Neuronal stem cell (in vitro differentiated cells): ENCODE results near the gene SGCA.

Experiments
- DNase-seq: peaks from one replicate; pipeline ENCODE4 v3.0.0-alpha.2; 2013; ENCODE audit warnings: low spot score
- H2AFZ ChIP-seq: one replicate; pipeline ENCODE4 v1.6.1; 2013; ENCODE audit warnings: mild to moderate bottlenecking, low read length, inconsistent platforms
- H2AK5ac ChIP-seq: 2 replicates; pipeline ENCODE4 v1.6.1; 2013; ENCODE audit warnings: low read depth, mild to moderate bottlenecking, inconsistent platforms, low read length, moderate library complexity, mixed read lengths
- H2BK120ac ChIP-seq: 2 replicates; pipeline ENCODE4 v1.6.1; 2013; ENCODE audit warnings: low read depth, mild to moderate bottlenecking, inconsistent platforms, low read length, moderate library complexity, mixed read lengths
- H2BK12ac ChIP-seq: one replicate; pipeline ENCODE4 v1.6.1; 2013; ENCODE audit warnings: low read length, inconsistent platforms
- H2BK15ac ChIP-seq: 2 replicates; pipeline ENCODE4 v1.6.1; 2013; ENCODE audit warnings: mild to moderate bottlenecking, low read length, inconsistent platforms, mixed read lengths
- H2BK5ac ChIP-seq: one replicate; pipeline ENCODE4 v1.6.1; 2013; ENCODE audit warnings: inconsistent platforms, mild to moderate bottlenecking, low read length, moderate library complexity
- H3K14ac ChIP-seq: one replicate; pipeline ENCODE4 v1.6.1; 2013; ENCODE audit warnings: low read length, inconsistent platforms
- H3K18ac ChIP-seq: 2 replicates; pipeline ENCODE4 v1.6.1; 2013; ENCODE audit warnings: low read length, inconsistent platforms
- H3K23ac ChIP-seq: 2 replicates; pipeline ENCODE4 v1.6.1; 2013; ENCODE audit warnings: low read depth, mild to moderate bottlenecking, mixed read lengths, low read length, inconsistent platforms; ENCODE audit not compliant: poor library complexity
- H3K27ac ChIP-seq: replicated peaks from 3 replicates; pipeline ENCODE4 v1.5.1; 2013; ENCODE audit warnings: low read length, inconsistent platforms
- H3K27me3 ChIP-seq, 3 experiments: 2 replicates each; pipeline ENCODE4 v1.6.1; 2013; ENCODE audit warnings: low read length in 3 of 3, mild to moderate bottlenecking in 2 of 3, inconsistent platforms in 1 of 3, low read depth in 1 of 3, mixed read lengths in 1 of 3, moderate library complexity in 1 of 3; ENCODE audit not compliant: control insufficient read depth in 3 of 3, insufficient read depth in 3 of 3
- H3K36me3 ChIP-seq, 2 donors: replicated peaks in 1 of 2; 2 replicates each; pipeline ENCODE4 v1.6.1; 2013; ENCODE audit warnings: low read length in 2 of 2; ENCODE audit not compliant: control insufficient read depth in 2 of 2, insufficient read depth in 2 of 2
- H3K4ac ChIP-seq: 2 replicates; pipeline ENCODE4 v1.6.1; 2013; ENCODE audit warnings: inconsistent platforms, mild to moderate bottlenecking, low read length, moderate library complexity
- H3K4me1 ChIP-seq, 2 donors: 1 replicate in 1 of 2; 2 replicates in 1 of 2; pipeline ENCODE4 v1.6.1; 2013; ENCODE audit warnings: low read length in 2 of 2, low read depth in 1 of 2; ENCODE audit not compliant: control insufficient read depth in 2 of 2, insufficient read depth in 1 of 2
- H3K4me2 ChIP-seq: one replicate; pipeline ENCODE4 v1.6.1; 2013; ENCODE audit warnings: mild to moderate bottlenecking, low read length, inconsistent platforms; ENCODE audit not compliant: insufficient read depth, poor library complexity, severe bottlenecking
- H3K4me3 ChIP-seq, 2 donors: 2 replicates each; pipeline ENCODE4 v1.5.1; 2013; ENCODE audit warnings: low read length in 2 of 2, mild to moderate bottlenecking in 2 of 2, inconsistent platforms in 1 of 2, moderate library complexity in 1 of 2
- H3K79me1 ChIP-seq: one replicate; pipeline ENCODE4 v1.6.1; 2013; ENCODE audit warnings: low read depth, mild to moderate bottlenecking, inconsistent platforms, low read length, moderate library complexity
- H3K9ac ChIP-seq: one replicate; pipeline ENCODE4 v1.6.1; 2013; ENCODE audit warnings: mild to moderate bottlenecking, low read depth, low read length, inconsistent platforms; ENCODE audit not compliant: poor library complexity
- H3K9me3 ChIP-seq, 2 donors: replicated peaks in 1 of 2; 2 replicates each; pipeline versions ENCODE3 to v1.6.1; 2013; ENCODE audit warnings: low read length in 2 of 2, mild to moderate bottlenecking in 2 of 2, inconsistent platforms in 1 of 2, low read depth in 1 of 2, mixed read lengths in 1 of 2, moderate library complexity in 1 of 2; ENCODE audit not compliant: control insufficient read depth in 2 of 2, insufficient read depth in 1 of 2
- H4K8ac ChIP-seq: one replicate; pipeline ENCODE4 v1.6.1; 2013; ENCODE audit warnings: low read depth, mild to moderate bottlenecking, inconsistent platforms, low read length, moderate library complexity
- H4K91ac ChIP-seq: one replicate; pipeline ENCODE4 v1.6.1; 2013; ENCODE audit warnings: low read length, low read depth, mild to moderate bottlenecking, inconsistent platforms; ENCODE audit not compliant: poor library complexity
- WGBS, 2 donors: extraction: QIAGEN DNeasy Blood & Tissue Kit; methylation state at CpG; one replicate each; pipeline ENCODE4 v1.1.7; 2013; ENCODE audit warnings: missing lambda C conversion rate in 2 of 2, mixed read lengths in 1 of 2; ENCODE audit not compliant: insufficient read length in 2 of 2, insufficient replicate concordance in 1 of 2; ENCODE audit errors: extremely low coverage in 2 of 2; 5-methylcytosine and 5-hydroxymethylcytosine counted together

Gene SGCA

GRCh38 chr17:50182783-50183420, 17.1 kb downstream of the SGCA start:
- peaks cover 0 to 11% (median 0%) of the 10 kb centered on the region in 3 experiments for H3K27me3 ChIP-seq
- peaks cover 31 to 34% of the 10 kb centered on the region in 2 donors for H3K4me1 ChIP-seq
- H2AFZ ChIP-seq = no peak overlapping the region
- H4K8ac ChIP-seq = no peak overlapping the region
- peak overlapping the region; percentile 68 for H2BK120ac ChIP-seq
- no peak overlapping the region for H3K27ac ChIP-seq
- H3K36me3 ChIP-seq = peaks cover 0 to 4% of the 10 kb centered on the region in 2 donors
- H3K9ac ChIP-seq = peak overlapping the region; percentile 50
- no peak overlapping the region for H3K4me3 ChIP-seq
- H3K79me1 ChIP-seq = peaks cover 2% of the 10 kb centered on the region
- peak overlapping the region; percentile 77 for H2AK5ac ChIP-seq
- H2BK12ac ChIP-seq = peak overlapping the region; percentile 97
- no peak for DNase-seq
- peak overlapping the region; percentile 95 for H3K18ac ChIP-seq
- H3K23ac ChIP-seq = peak overlapping the region; percentile 92
- WGBS, 2 donors = no CpG with 5 or more reads among the region's 18 CpGs
- peak overlapping the region; percentile 67 for H3K14ac ChIP-seq
- no peak overlapping the region for H4K91ac ChIP-seq
- no peak overlapping the region for H3K4me2 ChIP-seq
- H3K9me3 ChIP-seq = peaks cover 0 to 3% of the 10 kb centered on the region in 2 donors
- H2BK15ac ChIP-seq = peak overlapping the region; percentile 100
- peak overlapping the region; percentile 85 for H3K4ac ChIP-seq
- H2BK5ac ChIP-seq = peak overlapping the region; percentile 96

DNA sequence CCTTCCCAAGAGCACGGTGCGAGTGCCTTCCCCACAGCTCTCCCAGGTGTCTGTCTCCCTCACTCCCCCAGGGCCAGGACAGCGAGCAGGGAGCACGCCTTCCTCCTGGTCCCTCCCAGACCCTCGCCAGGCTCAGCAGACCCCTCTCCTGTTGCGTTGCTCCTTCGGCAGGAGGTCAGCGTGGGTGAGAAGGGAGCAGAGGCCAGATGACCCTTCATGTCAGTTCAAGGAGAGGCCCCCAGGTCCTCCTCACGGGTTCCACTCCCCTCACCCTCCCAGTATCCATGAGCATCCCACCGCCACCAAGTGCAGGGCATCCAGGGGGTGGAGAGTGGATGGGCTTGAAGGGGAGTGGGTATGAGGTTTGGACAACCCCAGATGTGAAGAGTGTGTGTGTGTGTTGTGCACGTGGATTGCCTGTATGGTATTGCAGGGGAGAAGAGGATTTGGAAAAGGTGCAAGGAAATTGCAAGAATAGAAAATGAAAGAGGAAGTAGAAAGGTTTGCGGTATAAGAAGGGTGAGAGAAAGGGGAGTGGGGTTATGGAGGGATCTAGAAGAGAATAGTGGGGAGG, 17.7 kb downstream of the SGCA start:
- Histone ChIP-seq H3K4me2 (no peak overlapping the region), H3K9ac (peak overlapping the region; percentile 50), H4K8ac (peak overlapping the region; percentile 97), H3K14ac (peak overlapping the region; percentile 67), H2BK12ac (peak overlapping the region; percentile 97), H2AFZ (no peak overlapping the region), H3K4ac (peak overlapping the region; percentile 85), H3K18ac (peak overlapping the region; percentile 95), H4K91ac (peak overlapping the region; percentile 86), H2BK120ac (peak overlapping the region; percentile 68), H3K23ac (peak overlapping the region; percentile 92), H3K27ac (no peak overlapping the region), H3K4me3 (no peak overlapping the region), H3K9me3 (peaks cover 0 to 3% of the 10 kb centered on the region in 2 donors), H3K36me3 (peaks cover 0 to 4% of the 10 kb centered on the region in 2 donors), H3K27me3 (peaks cover 0 to 11% (median 0%) of the 10 kb centered on the region in 3 experiments), H2AK5ac (peak overlapping the region; percentile 77), H3K4me1 (peaks cover 25 to 29% of the 10 kb centered on the region in 2 donors), H2BK5ac (peak overlapping the region; percentile 96), H3K79me1 (peaks cover 2% of the 10 kb centered on the region), H2BK15ac (peak overlapping the region; percentile 100)
- 96% methylated on average over 1 of the region's 12 CpGs; no CpG with 5 or more reads in 1 of the 2 donors for WGBS, 2 donors
- no peak for DNase-seq

DNA sequence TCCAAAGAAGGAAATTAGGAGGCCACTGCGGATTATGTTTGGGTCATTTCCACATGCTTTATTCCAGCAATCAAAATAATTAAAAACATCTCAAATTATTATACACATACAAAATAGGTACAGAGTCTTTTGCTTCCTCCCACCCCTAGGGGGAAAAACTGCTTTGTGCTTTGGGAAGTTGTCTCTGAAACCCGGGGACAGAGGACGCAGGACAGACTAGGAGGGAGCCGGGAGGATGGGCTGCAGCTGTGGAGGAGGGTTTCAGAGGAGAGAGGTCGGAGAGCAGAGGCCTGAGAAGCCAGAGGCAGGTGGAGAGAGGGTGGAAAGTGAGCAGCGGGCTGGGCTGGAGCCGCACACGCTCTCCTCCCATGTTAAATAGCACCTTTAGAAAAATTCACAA, 18.3 kb downstream of the SGCA start:
- WGBS, 2 donors = no CpG with 5 or more reads among the region's 8 CpGs
- Histone ChIP-seq H3K4ac (no peak overlapping the region), H2AK5ac (no peak overlapping the region)

More for the DNA sequence above, 18.3 kb downstream of the SGCA start:
- Histone ChIP-seq H3K23ac (no peak overlapping the region), H2BK5ac (no peak overlapping the region), H2BK15ac (no peak overlapping the region), H3K27ac (no peak overlapping the region), H3K9me3 (peaks cover 0 to 3% of the 10 kb centered on the region in 2 donors), H3K14ac (no peak overlapping the region), H3K36me3 (peaks cover 0 to 4% of the 10 kb centered on the region in 2 donors), H4K91ac (no peak overlapping the region), H3K18ac (no peak overlapping the region), H2AFZ (peak overlapping the region; percentile 40), H3K4me3 (no peak overlapping the region), H3K4me1 (peaks cover 25 to 26% of the 10 kb centered on the region in 2 donors), H3K4me2 (no peak overlapping the region), H2BK120ac (no peak overlapping the region), H4K8ac (no peak overlapping the region), H3K79me1 (peaks cover 2% of the 10 kb centered on the region), H3K27me3 (peaks cover 0 to 11% (median 0%) of the 10 kb centered on the region in 3 experiments), H3K9ac (no peak overlapping the region), H2BK12ac (no peak overlapping the region)
- no peak for DNase-seq
